MM.1S (cell line): ENCODE data around the gene AGBL1.

Experiments used
- CTCF ChIP-seq: fragments of 300-600 bp; sonication (generic); IDR thresholded peaks from 2 replicates; pipeline ENCODE4 v1.5.1; 2016; ENCODE audit warnings: antibody characterized with exemption, low read length, mixed read lengths
- EZH2 ChIP-seq: fragments of 300-600 bp; sonication (generic); optimal IDR thresholded peaks from 2 replicates; pipeline ENCODE3; 2017; ENCODE audit warnings: low read depth, mild to moderate bottlenecking, antibody characterized with exemption, low read length, mixed read lengths

DNA sequence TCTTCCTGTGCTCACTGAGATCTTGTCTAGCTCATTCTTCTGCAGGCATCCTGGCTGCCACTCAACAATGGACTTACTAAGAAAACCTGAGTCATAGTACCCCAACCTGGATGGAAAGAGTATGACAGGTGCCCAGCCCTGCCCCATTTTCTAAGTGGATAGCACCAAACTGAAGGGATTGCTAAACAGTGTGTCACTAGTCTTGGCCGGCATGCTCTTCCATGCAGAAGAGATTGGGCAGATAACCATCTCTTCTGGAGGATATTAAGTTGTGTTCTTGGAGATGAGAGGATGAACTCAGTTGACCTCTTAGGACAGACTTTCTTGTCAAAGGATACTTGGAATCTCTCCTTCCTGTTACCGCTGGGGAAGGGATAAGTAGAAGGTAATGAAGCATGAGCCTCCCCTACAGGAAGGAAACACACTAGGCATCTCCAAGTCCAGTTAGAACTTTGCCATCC, 797.5 kb downstream of the AGBL1 start:
- TF ChIP-seq CTCF, result no peak
- no peak for TF ChIP-seq EZH2
